Loucy (cell line): ENCODE results near the gene PAQR9.

ENCODE experiments used
- H2AFZ ChIP-seq: fragments of 200-600 bp; sonication (generic); 2 replicates; pipeline ENCODE4 v1.6.0; 2016; ENCODE audit warnings: antibody characterized with exemption, mild to moderate bottlenecking, low read length, moderate library complexity
- H3F3A ChIP-seq: fragments of 200-600 bp; 2 replicates; pipeline ENCODE4 v1.6.0; 2016; ENCODE audit warnings: antibody characterized with exemption, low read depth, mild to moderate bottlenecking
- H3K27me3 ChIP-seq: fragments of 200-600 bp; sonication (generic); 2 replicates; pipeline ENCODE4 v1.6.1; 2014; ENCODE audit warnings: low read length, mild to moderate bottlenecking; ENCODE audit not compliant: insufficient read depth, poor library complexity, severe bottlenecking
- H3K36me3 ChIP-seq: fragments of 200-600 bp; sonication (generic); 2 replicates; pipeline ENCODE4 v1.6.1; 2016; ENCODE audit warnings: low read length; ENCODE audit not compliant: insufficient read depth
- H3K4me1 ChIP-seq: fragments of 200-600 bp; sonication (generic); 2 replicates; pipeline ENCODE4 v1.5.1; 2014; ENCODE audit warnings: low read length, mild to moderate bottlenecking; ENCODE audit not compliant: insufficient read depth, poor library complexity, severe bottlenecking
- H3K4me2 ChIP-seq: fragments of 200-600 bp; sonication (generic); 2 replicates; pipeline ENCODE4 v1.6.0; 2014; ENCODE audit warnings: antibody characterized with exemption, low read length, low read depth, mild to moderate bottlenecking; ENCODE audit not compliant: poor library complexity, severe bottlenecking
- H3K4me3 ChIP-seq: fragments of 200-600 bp; sonication (generic); 2 replicates; pipeline ENCODE4 v1.5.1; 2014; ENCODE audit warnings: low read length, mild to moderate bottlenecking, mixed read lengths; ENCODE audit not compliant: poor library complexity, severe bottlenecking
- H3K79me2 ChIP-seq: fragments of 200-600 bp; sonication (generic); 2 replicates; pipeline ENCODE4 v1.6.1; 2014; ENCODE audit warnings: low read length; ENCODE audit not compliant: insufficient read depth
- H3K9ac ChIP-seq: fragments of 200-600 bp; sonication (generic); 2 replicates; pipeline ENCODE4 v1.6.0; 2014; ENCODE audit warnings: mild to moderate bottlenecking, low read depth, low read length, moderate library complexity; ENCODE audit not compliant: poor library complexity, severe bottlenecking
- H3K9me2 ChIP-seq: fragments of 200-600 bp; sonication (generic); replicated peaks from 2 replicates; pipeline ENCODE4 v1.6.1; 2016; ENCODE audit warnings: low read depth, low read length, mixed read lengths
- H3K9me3 ChIP-seq: fragments of 200-600 bp; sonication (generic); 2 replicates; pipeline ENCODE4 v1.6.1; 2014; ENCODE audit warnings: mild to moderate bottlenecking, antibody characterized with exemption, low read length, low read depth; ENCODE audit not compliant: insufficient read depth
- H4K20me1 ChIP-seq: fragments of 200-600 bp; sonication (generic); 2 replicates; pipeline ENCODE4 v1.6.0; 2014; ENCODE audit warnings: antibody characterized with exemption, low read length, mild to moderate bottlenecking; ENCODE audit not compliant: insufficient read depth, poor library complexity, severe bottlenecking
- CTCF ChIP-seq: fragments of 200-600 bp; sonication (generic); conservative IDR thresholded peaks from 2 replicates; pipeline ENCODE4 v1.5.1; 2014; ENCODE audit warnings: mild to moderate bottlenecking, antibody characterized with exemption, low read length
- EZH2phosphoT487 ChIP-seq: fragments of 200-600 bp; IDR thresholded peaks from 2 replicates; pipeline ENCODE4 v1.6.1; 2018; ENCODE audit warnings: antibody characterized with exemption, mild to moderate bottlenecking, moderate library complexity, borderline replicate concordance

PAQR9 gene

DNA sequence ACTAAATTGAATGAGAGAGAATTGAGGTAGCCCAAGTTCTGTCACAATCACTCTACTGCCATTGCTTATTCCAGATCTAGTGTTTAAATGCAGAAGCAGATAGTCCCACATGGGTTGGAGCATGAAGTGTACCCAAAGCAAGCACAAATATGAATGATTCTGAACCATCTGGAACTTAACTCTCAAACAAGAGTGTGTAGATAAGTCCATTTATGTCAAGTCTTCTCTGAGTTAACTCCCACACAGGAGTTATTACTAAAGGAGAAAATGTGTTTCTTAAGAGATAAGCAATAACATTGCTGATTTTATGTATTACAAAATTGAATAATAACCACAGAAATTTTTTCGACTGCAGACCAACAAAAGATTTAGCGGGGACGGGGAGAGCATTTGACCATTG, 33.6 kb downstream of the PAQR9 start:
- H3K9me3 ChIP-seq = no peaks in the 10 kb centered on the region
- H3K9ac ChIP-seq = no peak overlapping the region
- H3K4me2 ChIP-seq = no peak overlapping the region
- no peaks in the 10 kb centered on the region for H3K36me3 ChIP-seq
- H3K9me2 ChIP-seq = no peaks in the 10 kb centered on the region
- no peaks in the 10 kb centered on the region for H3K4me1 ChIP-seq
- no peaks in the 10 kb centered on the region for H3K27me3 ChIP-seq
- TF ChIP-seq CTCF (no peak), EZH2phosphoT487 (no peak)
- H3F3A ChIP-seq = no peaks in the 10 kb centered on the region
- no peak overlapping the region for H3K4me3 ChIP-seq
- H3K79me2 ChIP-seq = no peaks in the 10 kb centered on the region
- no peaks in the 10 kb centered on the region for H4K20me1 ChIP-seq
- H2AFZ ChIP-seq = no peak overlapping the region

GRCh38 chr3:142929109-142929508, 34.4 kb downstream of the PAQR9 start:
- no peaks in the 10 kb centered on the region for H3K36me3 ChIP-seq
- no peak overlapping the region for H3K9ac ChIP-seq
- no peaks in the 10 kb centered on the region for H3K4me1 ChIP-seq
- H3K4me2 ChIP-seq = no peak overlapping the region
- TF ChIP-seq CTCF = peak; percentile 69
- TF ChIP-seq EZH2phosphoT487 = no peak
- H2AFZ ChIP-seq = no peak overlapping the region
- no peaks in the 10 kb centered on the region for H3K79me2 ChIP-seq
- H3K9me3 ChIP-seq = no peaks in the 10 kb centered on the region
- H4K20me1 ChIP-seq = no peaks in the 10 kb centered on the region
- H3K4me3 ChIP-seq = no peak overlapping the region
- H3K27me3 ChIP-seq = no peaks in the 10 kb centered on the region
- H3K9me2 ChIP-seq = no peaks in the 10 kb centered on the region
- H3F3A ChIP-seq = no peaks in the 10 kb centered on the region

GRCh38 chr3:142926368-142926944, 37.0 kb downstream of the PAQR9 start:
- no peaks in the 10 kb centered on the region for H3K36me3 ChIP-seq
- H3K79me2 ChIP-seq = no peaks in the 10 kb centered on the region
- H3K4me3 ChIP-seq = no peak overlapping the region
- no peak overlapping the region for H3K9ac ChIP-seq
- no peak overlapping the region for H3K4me2 ChIP-seq
- no peaks in the 10 kb centered on the region for H4K20me1 ChIP-seq
- H3K27me3 ChIP-seq = no peaks in the 10 kb centered on the region
- H2AFZ ChIP-seq = no peak overlapping the region
- no peaks in the 10 kb centered on the region for H3F3A ChIP-seq
- TF ChIP-seq EZH2phosphoT487 (no peak), CTCF (no peak)
- H3K9me3 ChIP-seq = no peaks in the 10 kb centered on the region
- no peaks in the 10 kb centered on the region for H3K4me1 ChIP-seq
- no peaks in the 10 kb centered on the region for H3K9me2 ChIP-seq
